Measurements from ENCODE around the gene FAM185A. TPM values are rescaled to one million over a fixed set of nuclear protein-coding genes. Genes with fewer than 3 reads are reported as not detected.
"Not testable (repeated sequence)": the region's sequence is repeated elsewhere in the genome, so short reads cannot be mapped to it uniquely, and the experiment has no call there.

Gene FAM185A
- polyA plus RNA-seq, 2 of the 4 experiments (the other 2 are of a cell fraction) = 7.5 to 9.1 TPM

DNA sequence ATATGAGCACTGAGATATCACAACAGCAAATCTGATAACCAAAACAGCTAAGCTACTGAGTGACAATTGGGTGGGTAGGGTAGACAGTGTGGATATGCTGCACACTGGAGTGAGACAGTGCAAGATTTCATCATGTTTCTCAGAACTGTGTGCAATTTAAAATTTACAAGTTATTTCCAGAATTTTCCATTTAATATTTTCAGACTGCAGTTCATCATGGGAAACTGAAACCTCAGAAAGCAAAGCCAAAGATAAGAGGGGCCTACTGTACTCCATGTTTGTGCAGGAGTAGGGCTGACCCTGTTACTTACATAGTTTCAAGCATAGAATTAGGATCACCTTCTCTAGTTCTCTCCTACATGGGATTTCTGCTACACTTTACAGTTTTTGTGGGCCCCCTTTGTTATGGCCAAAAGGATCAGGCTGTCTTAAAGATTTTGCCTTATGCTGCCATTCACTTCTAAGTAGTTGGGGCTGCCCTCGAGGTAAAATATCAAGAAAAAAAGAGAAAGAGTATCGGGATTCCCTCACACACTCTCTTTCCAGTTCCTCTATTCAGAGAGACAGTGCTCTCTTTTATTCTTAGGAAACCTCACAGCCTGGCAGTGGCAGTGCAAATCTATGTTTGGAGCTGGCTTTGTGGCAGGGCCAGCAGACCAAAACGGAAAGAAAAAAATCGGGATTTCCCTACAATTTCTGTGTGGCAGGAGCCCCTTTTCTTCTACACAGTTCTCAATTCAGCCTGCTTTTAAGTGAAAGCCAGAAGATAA is 6.6 kb upstream of the FAM185A start:
- CTCF ChIA-PET; H3K9me3 ChIP-seq; H3K4me2 ChIP-seq; POLR2A ChIA-PET; DNase-seq (ENCODE audit: low read depth in 1 of 2, low spot score in 1 of 2); H3K4me1 ChIP-seq; H3K4me3 ChIP-seq; H3K27ac ChIP-seq: not testable (repeated sequence)
- WGBS (ENCODE audit: missing lambda C conversion rate) = 29% methylated on average over 4 of the region's 4 CpGs
- FAIRE-seq (peak; percentile 39), ATAC-seq (peak in 1 of 2 experiments; percentile 39; a peak in 1 of 6 replicates)

DNA sequence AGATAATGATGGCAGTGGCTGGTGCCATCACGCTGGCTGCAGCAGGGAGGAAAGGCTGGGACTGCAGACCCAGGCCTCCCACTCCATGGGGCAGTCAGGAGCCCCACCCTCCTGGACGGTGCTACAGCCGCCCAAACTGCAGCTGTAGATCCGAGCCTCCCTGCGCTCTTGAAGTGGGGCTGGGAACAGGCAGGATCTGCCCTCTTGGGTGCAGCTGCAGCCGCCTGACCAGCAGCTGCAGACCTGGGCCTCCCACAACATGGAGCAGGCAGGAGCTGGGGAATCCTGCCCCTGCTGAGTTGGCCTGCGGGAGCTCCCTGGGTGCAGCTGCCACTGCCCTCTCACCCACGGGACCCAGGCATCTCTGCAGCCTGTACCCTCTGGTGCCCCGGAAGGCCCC is 4.9 kb upstream of the FAM185A start:
- H3K4me3 ChIP-seq; FAIRE-seq; ATAC-seq; DNase-seq (ENCODE audit: low read depth in 1 of 2, low spot score in 1 of 2); H3K4me1 ChIP-seq; H3K9me3 ChIP-seq; H3K27ac ChIP-seq; H3K4me2 ChIP-seq; POLR2A ChIA-PET; CTCF ChIA-PET: not testable (repeated sequence)
- 83% methylated on average over 6 of the region's 9 CpGs for WGBS (ENCODE audit: missing lambda C conversion rate)

DNA sequence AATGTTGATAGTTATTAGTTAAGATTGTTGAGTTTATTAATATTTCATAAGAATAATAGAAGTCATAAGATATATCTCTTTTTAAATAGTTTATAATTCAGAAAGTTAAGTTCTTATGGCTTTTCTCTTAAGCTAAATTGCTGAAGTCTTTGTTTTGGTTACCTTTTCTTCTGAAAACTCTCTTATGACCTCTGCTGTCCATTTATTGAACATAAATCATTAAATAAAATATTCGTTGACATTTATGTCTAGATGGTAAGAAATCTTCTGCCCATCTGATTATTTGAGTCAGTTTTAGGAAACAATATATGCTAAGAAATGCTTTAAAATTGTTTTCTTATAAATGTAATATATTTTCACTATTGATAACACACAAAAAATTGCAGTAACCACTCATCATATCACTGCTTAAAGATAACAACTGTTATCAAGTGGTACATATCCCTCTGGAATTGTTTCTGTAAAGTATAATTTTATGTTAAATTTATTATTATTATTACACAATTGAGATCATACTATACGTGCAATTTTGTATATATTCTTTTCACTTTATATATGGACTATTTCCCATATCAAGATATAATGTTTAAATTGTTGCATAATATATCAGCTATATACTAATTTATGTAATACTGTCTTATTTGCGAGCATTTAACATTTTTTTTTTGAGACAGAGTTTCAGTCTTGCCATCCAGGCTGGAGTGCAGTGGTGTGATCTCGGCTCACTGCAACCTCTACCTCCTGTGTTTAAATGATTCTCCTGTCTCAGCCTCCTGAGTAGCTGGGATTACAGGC is 3.1 kb upstream of the FAM185A start:
- ATAC-seq, POLR2A ChIA-PET, H3K4me2 ChIP-seq, H3K9me3 ChIP-seq, H3K27ac ChIP-seq, H3K4me3 ChIP-seq: not testable (repeated sequence)
- WGBS (ENCODE audit: missing lambda C conversion rate) = 12% methylated on average over 4 of the region's 4 CpGs
- CTCF ChIA-PET = interaction anchor here (0.8 to 1.5 kb wide), 2 partner anchors 305 to 316 kb away, joined by 3 to 4 read pairs; no protein-coding TSS in a partner anchor
- peak; percentile 53 to 57 for TF ChIP-seq RAD21 (conservative IDR thresholded peaks at IDR 0.05 in 1 of 2, IDR thresholded peaks at IDR 0.05 in 1 of 2)
- TF ChIP-seq, protein P1, sequence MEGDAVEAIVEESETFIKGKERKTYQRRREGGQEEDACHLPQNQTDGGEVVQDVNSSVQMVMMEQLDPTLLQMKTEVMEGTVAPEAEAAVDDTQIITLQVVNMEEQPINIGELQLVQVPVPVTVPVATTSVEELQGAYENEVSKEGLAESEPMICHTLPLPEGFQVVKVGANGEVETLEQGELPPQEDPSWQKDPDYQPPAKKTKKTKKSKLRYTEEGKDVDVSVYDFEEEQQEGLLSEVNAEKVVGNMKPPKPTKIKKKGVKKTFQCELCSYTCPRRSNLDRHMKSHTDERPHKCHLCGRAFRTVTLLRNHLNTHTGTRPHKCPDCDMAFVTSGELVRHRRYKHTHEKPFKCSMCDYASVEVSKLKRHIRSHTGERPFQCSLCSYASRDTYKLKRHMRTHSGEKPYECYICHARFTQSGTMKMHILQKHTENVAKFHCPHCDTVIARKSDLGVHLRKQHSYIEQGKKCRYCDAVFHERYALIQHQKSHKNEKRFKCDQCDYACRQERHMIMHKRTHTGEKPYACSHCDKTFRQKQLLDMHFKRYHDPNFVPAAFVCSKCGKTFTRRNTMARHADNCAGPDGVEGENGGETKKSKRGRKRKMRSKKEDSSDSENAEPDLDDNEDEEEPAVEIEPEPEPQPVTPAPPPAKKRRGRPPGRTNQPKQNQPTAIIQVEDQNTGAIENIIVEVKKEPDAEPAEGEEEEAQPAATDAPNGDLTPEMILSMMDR (IDR thresholded peaks at IDR 0.05) = peak; percentile 31; the same call in 2 of the 3 replicates
- TF ChIP-seq SMC3 (IDR thresholded peaks at IDR 0.05) = peak; percentile 51
- peak; percentile 92 for FAIRE-seq
- DNase-seq (ENCODE audit: low read depth in 1 of 2, low spot score in 1 of 2) = peak in 1 of 2 experiments; percentile 7
- H3K4me1 ChIP-seq = peaks cover 13% of the 10 kb centered on the region; the same call in 2 of the 3 replicates

GRCh38 chr7:102749445-102749786 is 617 bp downstream of the FAM185A start:
- FAIRE-seq; CTCF ChIA-PET; H3K9me3 ChIP-seq; DNase-seq (ENCODE audit: low read depth in 1 of 2, low spot score in 1 of 2); POLR2A ChIA-PET: not testable (repeated sequence)
- H3K4me2 ChIP-seq = peak overlapping the region; percentile 98
- 4% methylated on average over 5 of the region's 26 CpGs for WGBS (ENCODE audit: missing lambda C conversion rate)
- peak overlapping the region; percentile 61 for H3K4me3 ChIP-seq
- H3K27ac ChIP-seq = peak overlapping the region; percentile 64 to 82
- TF ChIP-seq PHF8 (IDR thresholded peaks at IDR 0.05; ENCODE audit: borderline replicate concordance, low read depth) = 0 out of 2 replicates have a peak, but pooled peaks have one; percentile 1
- ATAC-seq = peak; percentile 45 to 57
- H3K4me1 ChIP-seq = peaks cover 16% of the 10 kb centered on the region; the same call in 2 of the 3 replicates

DNA sequence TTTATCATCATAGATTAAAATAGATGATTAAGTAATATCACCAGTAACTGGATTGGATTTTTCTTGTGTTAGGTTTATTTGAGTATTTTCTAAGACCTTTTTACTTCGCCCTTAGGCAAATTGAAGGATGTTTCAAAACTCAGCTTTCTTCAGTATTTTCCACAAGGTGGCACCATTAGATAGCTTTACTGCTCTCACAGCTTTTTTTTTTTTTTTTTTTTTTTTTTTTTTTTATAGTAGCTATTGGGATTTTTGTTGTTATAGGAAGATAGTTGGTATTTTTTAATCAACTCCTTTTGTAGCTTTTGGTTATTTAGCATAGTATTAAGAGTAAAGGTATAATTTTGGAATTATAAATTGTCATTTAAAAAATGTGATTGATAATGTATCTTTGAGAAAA is 9.4 kb downstream of the FAM185A start:
- not testable (repeated sequence) for H3K27ac ChIP-seq, H3K9me3 ChIP-seq, H3K4me3 ChIP-seq, H3K4me2 ChIP-seq, FAIRE-seq, ATAC-seq, H3K4me1 ChIP-seq
- peak in 1 of 2 experiments; percentile 5 for DNase-seq (ENCODE audit: low read depth in 1 of 2, low spot score in 1 of 2)
- TF ChIP-seq RAD21 (conservative IDR thresholded peaks at IDR 0.05 in 1 of 2, IDR thresholded peaks at IDR 0.05 in 1 of 2) (peak; percentile 48 to 70), SMC3 (IDR thresholded peaks at IDR 0.05) (peak; percentile 64; the same call in 2 of the 3 replicates)
- TF ChIP-seq, protein P1 (IDR thresholded peaks at IDR 0.05) = peak; percentile 52
- CTCF ChIA-PET = interaction anchor here (0.6 to 1.7 kb wide), 2 partner anchors 93 to 304 kb away, joined by 3 to 13 read pairs; no protein-coding TSS in a partner anchor
- WGBS (ENCODE audit: missing lambda C conversion rate) = 16% methylated on average over 1 of the region's 1 CpG
- POLR2A ChIA-PET = interaction anchor here (0.7 to 1.0 kb wide), 2 partner anchors 304 to 317 kb away, joined by 5 to 6 read pairs; partner anchors contain the start of gene ARMC10

- H3K4me3 ChIP-seq; H3K27ac ChIP-seq; CTCF ChIA-PET; H3K4me2 ChIP-seq; H3K4me1 ChIP-seq; POLR2A ChIA-PET; H3K9me3 ChIP-seq; ATAC-seq; DNase-seq (ENCODE audit: low read depth in 1 of 2, low spot score in 1 of 2): not testable (repeated sequence)
- 95% methylated on average over 1 of the region's 1 CpG for WGBS (ENCODE audit: missing lambda C conversion rate)
- FAIRE-seq = peak; percentile 43
These were observed 11.1 kb downstream of the FAM185A start for GRCh38 chr7:102759934-102760333.

- CTCF ChIA-PET; ATAC-seq; FAIRE-seq; DNase-seq (ENCODE audit: low read depth in 1 of 2, low spot score in 1 of 2); H3K4me2 ChIP-seq; H3K9me3 ChIP-seq; POLR2A ChIA-PET; H3K4me1 ChIP-seq; H3K4me3 ChIP-seq; H3K27ac ChIP-seq: not testable (repeated sequence)
- 92% methylated on average over 1 of the region's 1 CpG for WGBS (ENCODE audit: missing lambda C conversion rate)
These were observed 12.4 kb downstream of the FAM185A start for GRCh38 chr7:102761234-102761633.

DNA sequence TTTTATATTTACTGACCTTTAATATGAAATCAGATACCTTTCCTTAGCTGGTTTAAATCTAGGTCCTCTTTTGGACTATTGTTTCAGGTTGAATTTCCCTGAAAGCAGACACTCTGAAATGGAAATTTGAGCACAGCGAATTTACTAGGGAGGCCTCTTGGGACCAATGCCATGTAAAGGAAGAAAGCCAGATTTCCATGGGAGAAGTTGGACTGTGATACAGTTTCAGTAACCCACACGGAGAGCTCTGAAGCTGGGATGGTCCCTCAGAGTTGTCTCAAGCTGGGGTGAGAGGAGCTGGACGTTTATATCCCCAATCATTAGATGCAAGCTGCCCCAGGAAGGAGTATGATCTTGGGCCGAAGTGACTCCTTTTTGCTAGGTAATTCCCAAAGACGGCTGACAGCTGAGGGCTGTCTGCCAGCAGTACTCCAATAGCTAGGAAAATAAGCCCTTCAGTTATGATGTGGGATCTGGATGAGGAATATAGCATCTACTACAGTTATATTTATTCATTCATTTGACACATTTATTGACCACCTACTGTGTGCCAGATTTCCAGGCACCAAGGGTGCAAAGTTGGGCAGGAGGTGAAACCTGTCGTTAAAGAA is 14.6 kb downstream of the FAM185A start:
- H3K4me2 ChIP-seq; H3K9me3 ChIP-seq; FAIRE-seq; POLR2A ChIA-PET; CTCF ChIA-PET; H3K4me1 ChIP-seq; DNase-seq (ENCODE audit: low read depth in 1 of 2, low spot score in 1 of 2); H3K4me3 ChIP-seq; H3K27ac ChIP-seq; ATAC-seq: not testable (repeated sequence)
- WGBS (ENCODE audit: missing lambda C conversion rate) = 96% methylated on average over 5 of the region's 6 CpGs

Data from A549 (cell line).